CD14-positive monocyte (primary cell): ENCODE results near the gene NHS. TPM values are rescaled to one million over a fixed set of nuclear protein-coding genes. Genes with fewer than 3 reads are reported as not detected.

Experiments
- DNase-seq, 3 donors: peaks; one replicate each; pipeline ENCODE4 v3.0.0-alpha.2; 2011 to 2022
- H2AFZ ChIP-seq: 2 replicates; pipeline ENCODE4 v1.6.0; 2012; ENCODE audit warnings: mild to moderate bottlenecking, low read depth, low read length, inconsistent platforms; ENCODE audit not compliant: insufficient read depth, poor library complexity, severe bottlenecking
- H3K27ac ChIP-seq, 2 donors: 1 replicate in 1 of 2; 2 replicates in 1 of 2; pipeline ENCODE4 v1.5.1; 2012 to 2013; ENCODE audit warnings: low read length in 2 of 2, control low read depth in 1 of 2, inconsistent platforms in 1 of 2, low read depth in 1 of 2, mild to moderate bottlenecking in 1 of 2
- H3K27me3 ChIP-seq, 2 donors: one replicate each; pipeline versions ENCODE4 v1.6.0 to v1.6.1; 2011 to 2013; ENCODE audit warnings: low read length in 2 of 2; ENCODE audit not compliant: control insufficient read depth in 2 of 2, insufficient read depth in 2 of 2
- H3K36me3 ChIP-seq, 2 donors: replicated peaks in 1 of 2; 1 replicate in 1 of 2; 2 replicates in 1 of 2; pipeline versions ENCODE4 v1.5.1 to v1.6.1; 2012 to 2013; ENCODE audit warnings: low read length in 2 of 2, control low read depth in 1 of 2, inconsistent platforms in 1 of 2, mild to moderate bottlenecking in 1 of 2; ENCODE audit not compliant: insufficient read depth in 2 of 2, control insufficient read depth in 1 of 2
- H3K4me1 ChIP-seq, 2 donors: 1 replicate in 1 of 2; 2 replicates in 1 of 2; pipeline versions ENCODE4 v1.5.1 to v1.6.1; 2012 to 2013; ENCODE audit warnings: low read length in 2 of 2, control low read depth in 1 of 2, inconsistent platforms in 1 of 2, mild to moderate bottlenecking in 1 of 2, moderate library complexity in 1 of 2; ENCODE audit not compliant: insufficient read depth in 2 of 2, control insufficient read depth in 1 of 2
- H3K4me2 ChIP-seq: replicated peaks from 2 replicates; pipeline ENCODE3; 2012; ENCODE audit warnings: low read length, moderate library complexity, mild to moderate bottlenecking; ENCODE audit not compliant: poor library complexity, severe bottlenecking; ENCODE audit errors: extremely low read depth
- H3K4me3 ChIP-seq, 3 experiments: fragments of 200-600 bp in 1 of 3; sonication (generic) in 1 of 3; replicated peaks in 1 of 3; 1 replicate in 2 of 3; 2 replicates in 1 of 3; pipeline ENCODE4 v1.5.1; 2011 to 2013; ENCODE audit warnings: low read length in 3 of 3, mild to moderate bottlenecking in 3 of 3, control low read depth in 2 of 3, low read depth in 2 of 3, inconsistent platforms in 1 of 3, moderate library complexity in 1 of 3
- H3K79me2 ChIP-seq: 2 replicates; pipeline ENCODE4 v1.6.0; 2012; ENCODE audit warnings: mild to moderate bottlenecking, control low read depth, inconsistent platforms, low read length, moderate library complexity; ENCODE audit not compliant: insufficient read depth
- H3K9ac ChIP-seq: 2 replicates; pipeline ENCODE4 v1.6.0; 2017; ENCODE audit warnings: low read length, mild to moderate bottlenecking; ENCODE audit not compliant: insufficient read depth, poor library complexity, severe bottlenecking
- H3K9me3 ChIP-seq, 2 donors: replicated peaks in 1 of 2; 1 replicate in 1 of 2; 2 replicates in 1 of 2; pipeline versions ENCODE4 v1.5.1 to v1.6.1; 2012 to 2013; ENCODE audit warnings: low read length in 2 of 2, control low read depth in 1 of 2; ENCODE audit not compliant: control insufficient read depth in 1 of 2, insufficient read depth in 1 of 2
- H4K20me1 ChIP-seq: 2 replicates; pipeline ENCODE4 v1.6.0; 2012; ENCODE audit warnings: mild to moderate bottlenecking, low read length, control low read depth, moderate library complexity; ENCODE audit not compliant: insufficient read depth
- H3K27ac Mint-ChIP-seq, 7 donors: one replicate each; pipeline ENCODE4 v1.8.0; 2020; ENCODE audit warnings: mild to moderate bottlenecking in 7 of 7, mixed read lengths in 7 of 7, moderate library complexity in 6 of 7, inconsistent platforms in 2 of 7
- H3K27me3 Mint-ChIP-seq, 3 donors: one replicate each; pipeline ENCODE4 v1.8.0; 2021 to 2022; ENCODE audit warnings: low read depth in 3 of 3, mild to moderate bottlenecking in 3 of 3, mixed read lengths in 3 of 3, moderate library complexity in 3 of 3, inconsistent platforms in 1 of 3
- H3K36me3 Mint-ChIP-seq, 2 donors: one replicate each; pipeline ENCODE4 v1.8.0; 2020; ENCODE audit warnings: mixed read lengths in 2 of 2, inconsistent platforms in 1 of 2, mild to moderate bottlenecking in 1 of 2
- H3K4me1 Mint-ChIP-seq: one replicate; pipeline ENCODE4 v1.8.0; 2020; ENCODE audit warnings: mild to moderate bottlenecking, mixed read lengths
- H3K4me3 Mint-ChIP-seq, 2 donors: one replicate each; pipeline ENCODE4 v1.8.0; 2020; ENCODE audit warnings: mild to moderate bottlenecking in 2 of 2, mixed read lengths in 2 of 2, moderate library complexity in 1 of 2
- H3K9me3 Mint-ChIP-seq, 7 donors: one replicate each; pipeline ENCODE4 v1.8.0; 2020 to 2022; ENCODE audit warnings: mixed read lengths in 7 of 7, mild to moderate bottlenecking in 6 of 7, moderate library complexity in 6 of 7, inconsistent platforms in 2 of 7
- CTCF ChIP-seq: fragments of 200-600 bp; IDR thresholded peaks from one replicate; pipeline ENCODE4 v1.8.0; 2022; ENCODE audit warnings: antibody characterized with exemption, mild to moderate bottlenecking
- WGBS: methylation state at CpG from one replicate; pipeline ENCODE4 v1.1.5; 2013; ENCODE audit warnings: missing lambda C conversion rate; ENCODE audit not compliant: insufficient coverage; 5-methylcytosine and 5-hydroxymethylcytosine counted together
- intact Hi-C, 2 donors: fragments of 100-400 bp; cut with micrococcal nuclease; formaldehyde crosslinking; loops; one replicate each; pipeline versions ENCODE4 v1.15.0 to v1.15.1; 2023
- polyA plus RNA-seq, 3 donors: library from polyadenylated mRNA; depleted of rRNA in 1 of 3; unstranded in 2 of 3; stranded (reverse) in 1 of 3; fragments of 300-500 nt in 2 of 3; fragments of >200 nt in 1 of 3; fragmentation: Illumina TruSeq in 2 of 3; gene quantifications; 1 replicate in 2 of 3; 2 replicates in 1 of 3; pipeline ENCODE4 v1.2.3, GENCODE V29; 2012 to 2021

Gene NHS
- polyA plus RNA-seq, 3 donors = 0.86 to 1.8 (median 1.3) TPM

GRCh38 chrX:17375637-17376430, 834 bp downstream of the NHS start:
- peaks cover 3% of the 10 kb centered on the region for H3K4me1 Mint-ChIP-seq
- H3K9me3 Mint-ChIP-seq = peaks cover 2 to 18% (median 9%) of the 10 kb centered on the region in 7 donors

More at GRCh38 chrX:17375637-17376430, 834 bp downstream of the NHS start:
- H3K27ac Mint-ChIP-seq = no peak overlapping the region
- Histone ChIP-seq H3K79me2 (no peaks in the 10 kb centered on the region), H3K4me2 (peak overlapping the region; percentile 42), H2AFZ (no peak overlapping the region), H3K27me3 (peaks cover 40 to 64% of the 10 kb centered on the region in 2 donors), H3K4me3 (peak overlapping the region in 2 of 3 experiments; percentile 3 to 38), H3K27ac (no peak overlapping the region), H3K4me1 (peaks cover 0 to 3% of the 10 kb centered on the region in 2 donors), H4K20me1 (no peaks in the 10 kb centered on the region), H3K36me3 (no peaks in the 10 kb centered on the region), H3K9me3 (peaks cover 0 to 25% of the 10 kb centered on the region in 2 donors), H3K9ac (no peak overlapping the region)
- intact Hi-C loops = no loop called here
- under 1% methylated on average over 73 of the region's 103 CpGs for WGBS
- no peaks in the 10 kb centered on the region for H3K36me3 Mint-ChIP-seq
- TF ChIP-seq CTCF = no peak
- H3K4me3 Mint-ChIP-seq = peak overlapping the region; percentile 27 to 79
- DNase-seq = no peak
- peaks cover 59 to 86% (median 68%) of the 10 kb centered on the region in 3 donors for H3K27me3 Mint-ChIP-seq
